Suppressor macrophage (primary cell): ENCODE data around the gene SEMA6A.
A peak's percentile ranks its signal among the peaks of the same experiment; 100 is the strongest.

ENCODE experiments used
- DNase-seq, 4 experiments: peaks; one replicate each; pipeline ENCODE4 v3.0.0-alpha.2; 2020 to 2022

SEMA6A gene

DNA sequence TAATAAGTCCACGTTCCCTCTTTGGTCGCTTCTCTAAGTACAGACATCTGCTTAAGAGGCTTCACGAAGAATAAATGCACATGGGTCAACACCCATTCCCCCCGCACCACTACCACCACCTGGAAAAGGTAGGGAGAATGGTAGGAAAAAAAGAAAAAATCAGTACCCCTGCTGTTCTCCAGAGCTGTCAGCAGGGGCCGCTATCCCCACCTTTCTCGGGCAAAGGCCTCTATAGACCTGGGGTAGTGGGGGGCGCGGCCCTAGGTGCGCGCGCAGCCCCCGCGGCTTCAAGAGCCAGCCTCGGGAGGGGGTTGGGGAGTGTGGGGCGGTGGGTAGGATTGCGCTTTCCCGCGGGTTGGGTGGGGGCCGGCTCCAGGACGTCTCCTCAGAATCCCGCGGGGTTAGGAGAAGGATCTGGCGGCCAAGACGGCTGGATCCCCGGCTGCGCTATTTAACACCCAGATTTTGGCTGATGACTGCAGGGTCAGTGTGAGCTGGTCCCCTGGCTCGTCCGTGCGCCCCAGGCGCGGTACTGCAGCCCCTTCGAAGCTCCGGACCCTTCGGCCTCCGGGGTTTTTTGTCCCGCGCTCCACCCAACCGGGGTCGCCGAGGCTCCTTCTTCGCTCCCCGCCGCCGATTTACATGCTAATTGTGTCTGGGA, 1.6 kb upstream of the SEMA6A start:
- peak; percentile 30 to 70 (median 46) for DNase-seq

DNA sequence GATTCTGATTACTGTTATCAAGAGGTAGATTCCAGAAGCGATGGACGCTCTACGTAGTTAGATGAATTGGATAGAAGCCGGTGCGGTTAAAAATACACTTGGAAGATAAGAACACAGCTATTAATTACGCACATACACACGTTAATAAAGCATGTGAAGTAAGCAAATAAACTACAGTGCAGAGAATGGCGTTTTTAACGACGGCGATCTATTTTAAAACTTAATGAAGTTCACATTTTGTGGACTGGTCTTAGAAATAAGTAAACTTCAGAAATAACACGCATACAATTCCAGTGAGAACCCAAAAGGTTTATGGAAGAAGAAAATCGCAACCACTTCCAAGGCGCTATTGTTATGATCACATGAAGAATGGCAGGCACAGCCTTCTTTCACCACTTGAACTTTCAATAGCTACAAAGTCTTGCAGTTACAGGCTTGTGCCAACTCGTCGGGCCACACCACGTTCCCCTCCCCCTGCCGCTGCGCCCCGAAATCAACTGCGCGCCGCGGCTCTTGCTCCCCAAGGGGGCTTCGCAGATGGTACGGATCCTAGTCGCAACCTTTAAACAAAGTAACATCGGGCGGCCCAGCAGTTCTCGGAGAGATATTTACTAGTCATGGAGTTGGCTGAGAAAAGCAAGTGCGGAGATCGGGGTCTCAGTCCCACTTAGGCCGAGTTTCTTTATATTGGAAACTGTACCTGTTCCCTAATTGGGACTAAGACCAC, 866 bp upstream of the SEMA6A start:
- DNase-seq: peak in 1 of 4 experiments; percentile 12

DNA sequence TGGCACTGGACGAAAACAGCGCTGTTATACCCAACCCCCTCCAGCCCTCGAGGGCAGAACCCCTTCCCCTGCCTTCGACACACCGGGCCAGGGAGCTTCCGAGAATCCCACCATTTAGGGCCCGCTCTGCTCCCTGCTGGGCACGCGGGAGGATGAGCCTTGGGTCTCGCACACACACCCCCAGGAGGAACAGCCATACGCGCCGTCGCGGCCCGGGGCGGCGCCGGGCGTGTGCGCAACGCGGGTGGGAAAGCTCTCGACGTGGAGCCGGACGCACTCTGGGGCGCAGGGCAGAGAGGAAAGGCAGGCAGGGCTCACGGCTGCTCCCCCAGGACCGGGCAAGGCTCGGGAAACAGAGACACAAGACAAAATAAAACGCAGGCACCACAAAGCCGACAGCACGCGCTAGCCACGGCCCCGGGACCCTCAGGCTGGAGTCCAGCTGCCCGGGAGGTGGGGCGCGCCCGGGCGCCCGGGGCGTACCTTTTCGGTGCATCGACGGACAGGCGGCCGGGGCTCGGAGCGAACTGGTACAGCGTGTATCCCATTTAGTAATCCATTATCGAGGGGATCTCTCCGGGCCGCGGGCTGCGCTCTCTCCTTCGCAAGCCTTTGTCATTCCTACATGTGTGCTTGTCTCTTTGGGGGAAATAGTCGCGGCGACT, 789 bp downstream of the SEMA6A start:
- peak in 2 of 4 experiments; percentile 5 to 24 for DNase-seq

DNA sequence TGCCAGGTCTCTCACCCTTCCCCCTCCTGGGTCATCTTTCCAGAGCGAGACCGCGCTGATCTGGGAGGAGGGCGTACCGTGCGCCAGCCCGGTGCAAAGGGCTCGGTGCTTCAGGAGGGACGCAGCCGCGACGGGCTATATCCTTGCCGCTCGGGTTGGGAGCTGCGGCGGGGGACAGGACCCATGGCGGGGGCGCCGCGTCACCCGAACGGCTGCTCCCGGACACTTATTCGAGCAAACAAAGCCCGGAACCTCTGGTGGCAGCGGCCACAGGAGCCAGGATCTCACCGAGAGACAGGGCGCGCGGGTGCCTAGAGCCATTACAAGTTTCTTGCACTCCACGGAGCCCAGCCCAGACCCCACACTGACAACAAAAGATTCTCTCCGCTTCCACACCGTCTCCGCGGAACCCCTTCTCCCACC, 1.3 kb downstream of the SEMA6A start:
- DNase-seq: peak in 3 of 4 experiments; percentile 1 to 25 (median 4)

DNA sequence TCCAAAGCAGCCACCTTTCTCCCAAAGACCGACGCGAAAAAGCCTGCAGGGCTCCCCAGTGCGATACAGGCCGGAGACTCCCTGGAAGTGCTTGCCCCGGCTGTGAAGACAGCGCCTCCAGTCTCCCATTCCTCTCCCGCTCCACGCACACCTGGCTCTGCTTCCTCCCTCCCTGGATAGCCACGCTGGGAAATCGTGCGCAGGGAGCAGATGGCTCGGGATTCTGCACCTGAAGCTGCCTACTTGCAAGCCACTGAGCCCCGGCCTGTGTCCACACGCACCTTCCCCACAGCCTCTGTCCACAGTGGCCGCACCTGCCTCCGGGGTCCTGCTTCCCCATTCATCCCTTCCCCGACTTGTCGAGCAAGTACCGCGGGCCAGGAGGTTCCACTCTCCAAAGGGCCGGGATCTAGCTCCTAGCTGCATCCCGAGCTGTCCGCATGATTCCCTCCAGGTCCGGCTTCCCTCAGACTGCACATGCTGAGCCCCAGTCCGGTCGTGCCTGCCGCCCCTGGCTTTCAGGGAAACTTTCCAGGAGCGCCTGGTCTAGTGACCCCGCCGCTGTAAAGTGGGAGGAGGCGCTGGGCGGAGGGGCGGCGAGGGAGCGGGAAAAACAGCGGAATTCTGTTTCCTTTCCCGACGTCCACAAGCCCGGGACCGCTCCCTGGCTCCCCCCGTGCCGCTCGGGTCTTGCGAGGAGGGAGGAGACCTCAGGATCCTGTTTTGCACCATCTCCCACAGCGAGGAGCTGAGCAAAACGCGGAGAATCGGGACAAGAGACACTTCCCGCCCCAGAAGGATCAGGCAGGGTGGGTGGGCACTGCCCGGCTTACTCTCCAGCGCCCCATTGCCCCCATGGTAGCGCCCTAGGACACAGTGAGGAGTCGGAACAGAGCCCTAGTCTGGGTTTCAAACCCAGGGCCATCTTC, 2.0 kb downstream of the SEMA6A start:
- DNase-seq: peak in 2 of 4 experiments; percentile 3 to 7

DNA sequence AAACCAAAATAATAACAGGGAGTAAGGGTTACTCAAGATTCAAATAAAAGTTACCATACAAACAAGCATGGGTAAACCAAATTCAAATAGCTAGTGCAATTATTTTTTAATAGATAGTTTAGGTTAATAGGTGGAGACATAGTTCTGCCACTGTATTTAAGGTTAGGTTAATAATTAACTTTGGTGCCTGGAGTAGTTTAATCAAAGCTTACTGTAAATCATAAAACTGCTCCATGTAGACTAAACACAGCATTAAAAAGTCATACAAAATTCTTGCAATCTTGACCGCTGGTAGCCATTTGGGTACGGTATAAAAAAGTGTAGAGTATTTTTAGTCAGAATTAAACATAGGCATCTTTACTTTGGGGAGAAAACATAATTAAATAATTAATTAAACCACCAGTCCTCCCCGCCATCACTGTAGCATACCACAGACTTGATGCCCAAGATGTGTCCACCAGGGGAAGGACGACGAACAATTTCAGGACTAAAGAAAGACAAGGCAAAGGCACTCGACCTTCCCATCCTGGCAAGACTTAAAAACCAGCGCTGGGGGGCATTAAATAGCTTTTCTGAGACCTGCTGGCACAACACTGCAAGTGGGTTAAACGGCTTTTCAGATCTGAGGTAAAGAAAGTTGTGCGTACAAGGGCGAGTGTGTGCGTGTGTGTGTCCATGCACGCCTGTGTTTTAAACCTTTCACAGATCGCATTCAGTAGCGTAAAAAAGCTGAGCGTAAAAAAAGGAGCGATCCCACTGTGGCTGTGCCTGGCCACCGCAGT, 2.9 kb downstream of the SEMA6A start:
- DNase-seq: no peak

DNA sequence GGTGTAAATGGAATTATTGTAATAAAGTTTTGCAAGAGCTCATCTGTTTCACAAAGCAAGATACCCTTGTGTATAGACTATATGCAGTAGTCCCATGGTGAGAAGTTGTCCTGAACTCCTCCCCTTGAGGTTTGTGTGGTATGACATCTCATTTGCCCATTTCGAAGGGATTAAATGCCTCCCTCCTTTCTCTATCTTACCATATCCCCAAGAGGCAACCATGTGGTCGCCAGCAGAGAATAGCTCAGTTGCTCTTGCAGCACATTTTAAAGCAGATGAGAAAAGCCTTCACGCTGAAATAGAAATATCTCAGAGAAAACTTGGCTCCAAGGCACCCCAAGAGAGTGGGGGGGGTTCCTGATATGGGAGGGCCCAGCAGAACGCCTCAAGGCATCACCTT, 4.6 kb downstream of the SEMA6A start:
- no peak for DNase-seq

DNA sequence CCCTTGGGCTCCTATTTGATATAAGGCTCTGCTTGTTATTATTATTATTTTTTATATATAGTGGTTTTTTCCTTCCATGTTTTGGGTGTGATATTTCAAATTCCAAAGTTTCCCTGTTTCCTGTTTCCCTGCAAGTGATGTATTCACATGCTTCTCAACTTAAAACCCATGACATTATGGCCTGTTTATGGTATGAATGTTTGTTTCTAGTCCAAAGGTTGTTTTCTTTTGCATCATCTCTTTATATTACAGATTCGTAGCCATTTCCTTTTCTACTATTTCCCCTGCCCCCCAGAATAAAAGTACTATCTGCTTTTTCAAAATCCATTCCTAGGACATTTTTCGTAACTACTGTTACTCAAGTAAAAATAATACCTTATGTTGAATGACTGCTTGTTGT, 7.5 kb downstream of the SEMA6A start:
- DNase-seq: no peak

DNA sequence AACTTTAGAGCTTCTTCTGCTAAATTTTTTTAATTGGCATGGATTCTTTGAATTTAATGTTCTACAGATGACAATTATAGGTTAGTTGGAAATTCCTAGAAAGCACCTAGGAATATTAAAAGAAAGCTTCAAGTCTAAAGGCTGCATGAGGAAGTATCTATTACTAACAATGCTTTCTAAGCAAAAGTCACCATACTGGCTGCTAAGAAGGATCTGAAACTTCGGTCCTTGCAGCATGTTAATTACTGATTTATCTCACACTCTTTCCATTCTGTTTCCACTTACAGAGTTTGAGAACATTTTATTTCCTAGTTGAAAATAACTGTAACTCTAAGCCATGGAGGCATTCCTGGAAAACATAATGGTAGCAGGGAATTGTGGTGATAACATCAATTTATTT, 8.4 kb downstream of the SEMA6A start:
- DNase-seq: peak in 2 of 4 experiments; percentile 26 to 44

DNA sequence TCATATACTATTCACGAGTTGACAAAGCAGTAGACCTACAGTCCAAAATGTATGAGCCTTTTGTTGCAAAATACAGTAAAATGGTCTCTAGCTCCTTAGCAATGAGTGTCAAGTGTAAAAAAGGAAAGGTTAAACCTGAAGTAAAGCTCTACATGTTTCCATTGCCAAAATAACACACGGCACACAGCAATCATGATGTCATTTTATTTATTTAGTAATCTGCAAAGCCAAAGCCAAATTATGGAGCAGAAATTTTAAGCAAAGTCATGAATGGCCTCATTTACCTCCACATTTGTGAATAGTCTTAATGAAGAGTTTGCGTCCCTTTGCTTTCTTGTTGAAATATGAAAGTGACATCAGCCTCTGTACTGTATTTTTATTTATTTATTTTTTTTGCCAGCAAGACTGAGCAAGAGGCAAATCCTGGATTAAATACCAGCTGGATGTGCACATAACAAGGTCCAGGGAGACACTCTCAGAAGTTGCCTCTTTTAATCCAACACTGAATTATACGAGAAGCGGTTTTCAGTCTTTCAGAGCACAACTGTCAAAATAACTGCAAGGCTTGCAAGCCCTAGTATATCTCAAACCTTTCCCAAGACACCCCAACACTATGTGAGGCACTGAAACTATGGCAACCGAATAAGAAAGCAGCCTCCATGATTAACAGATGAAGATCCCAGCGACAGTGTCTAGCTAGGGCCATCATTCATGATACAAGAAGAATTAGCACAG, 9.7 kb downstream of the SEMA6A start:
- no peak for DNase-seq

DNA sequence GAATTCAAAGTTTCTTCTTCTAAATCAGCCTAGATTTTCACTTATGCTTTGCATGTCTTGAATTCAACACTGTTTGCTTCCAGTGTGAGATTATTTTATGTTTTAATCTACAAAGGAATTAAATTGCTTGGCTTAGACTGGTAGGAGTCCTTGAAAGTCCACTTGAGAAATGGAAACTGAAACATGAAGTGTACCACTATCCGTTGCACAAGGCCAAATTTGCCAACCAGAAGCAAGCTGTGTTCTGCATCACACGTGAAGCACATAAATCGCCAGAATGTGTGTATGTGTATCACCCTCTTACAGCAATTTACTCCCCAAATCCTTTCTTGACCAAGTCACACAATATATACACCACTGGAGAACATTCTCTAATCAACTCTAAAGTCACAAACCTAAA, 10.3 kb downstream of the SEMA6A start:
- DNase-seq: no peak

DNA sequence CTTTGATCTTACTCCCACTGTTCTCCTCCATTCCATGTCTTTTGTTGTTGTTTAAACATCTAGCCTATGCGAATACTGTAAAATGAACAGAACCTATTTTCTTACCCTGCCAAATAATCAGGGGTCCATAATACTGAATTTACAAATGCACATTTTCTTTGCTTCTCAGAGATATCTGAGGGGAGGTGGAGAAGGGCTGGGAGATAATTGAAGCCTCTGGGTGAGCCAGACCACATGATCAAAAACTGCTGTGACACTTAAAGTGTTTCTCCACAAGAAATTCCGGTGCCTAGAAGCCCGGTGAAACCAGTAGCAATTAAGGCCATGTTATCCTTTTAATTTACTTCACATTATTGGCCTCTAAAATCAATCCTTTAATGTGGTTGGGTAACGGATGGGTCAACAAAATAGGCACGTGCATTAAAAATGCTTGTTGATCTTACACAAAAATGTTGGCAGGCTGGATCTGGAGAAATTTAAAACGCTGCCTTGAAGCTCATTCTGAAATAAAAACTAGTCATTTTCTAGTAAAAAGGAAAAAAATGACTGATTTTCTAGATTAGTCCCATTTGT, 10.8 kb downstream of the SEMA6A start:
- DNase-seq: no peak

DNA sequence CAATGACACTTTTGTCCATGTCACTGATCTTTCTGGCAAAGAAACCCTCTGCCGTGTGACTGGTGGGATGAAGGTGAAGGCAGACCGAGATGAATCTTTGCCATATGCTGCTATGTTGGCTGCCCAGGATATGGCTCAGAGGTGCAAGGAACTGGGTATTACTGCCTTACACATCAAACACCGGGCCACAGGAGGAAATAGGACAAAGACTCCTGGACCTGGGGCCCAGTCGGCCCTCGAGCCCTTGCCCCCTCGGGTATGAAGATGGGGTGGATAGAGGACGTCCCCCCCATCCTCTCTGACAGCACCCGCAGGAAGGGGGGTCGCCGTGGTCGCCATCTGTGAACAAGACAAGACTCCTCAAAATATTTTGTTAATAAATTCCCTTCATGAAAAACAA, 12.0 kb downstream of the SEMA6A start:
- no peak for DNase-seq

DNA sequence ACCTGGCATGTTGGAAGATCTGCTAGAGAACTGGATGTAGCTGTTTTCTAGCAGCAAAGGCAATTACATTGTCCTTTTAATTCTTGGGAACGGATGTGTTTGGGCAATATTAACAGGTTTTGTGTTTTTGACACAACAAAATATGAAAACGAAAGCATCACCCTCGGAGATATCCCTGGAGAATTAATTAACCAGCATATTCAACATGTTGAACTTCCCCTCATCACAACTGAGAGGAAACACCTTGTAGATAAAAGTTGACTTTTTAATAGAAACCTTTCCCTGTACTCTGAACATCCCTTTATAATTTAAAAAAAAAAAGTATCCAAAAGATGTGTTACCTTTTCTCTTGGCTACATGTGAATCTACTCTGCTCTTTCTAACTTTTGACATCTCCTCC, 13.0 kb downstream of the SEMA6A start:
- no peak for DNase-seq

DNA sequence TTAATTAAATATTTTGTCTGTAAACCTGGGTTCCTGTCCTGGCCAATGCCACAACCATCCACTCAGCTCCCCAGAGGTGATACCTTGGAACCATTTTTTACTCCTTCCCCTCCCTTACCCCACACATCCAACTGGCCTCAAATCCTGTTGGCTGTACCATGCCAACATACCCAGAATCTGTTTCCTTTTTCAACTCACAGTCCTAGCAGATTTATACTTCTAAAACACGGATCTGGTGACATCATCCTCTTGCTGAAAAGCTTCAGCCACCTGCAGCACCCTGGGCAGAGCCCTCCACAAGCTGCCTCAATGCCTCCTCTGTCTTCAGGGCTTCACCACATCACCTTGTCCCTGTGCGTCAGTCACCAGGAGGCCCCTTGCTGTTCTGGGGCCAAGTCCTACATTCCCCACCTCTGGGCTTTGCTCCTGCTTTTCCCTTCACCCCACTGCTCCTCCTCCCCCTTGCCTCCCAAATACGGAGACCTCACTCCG, 14.9 kb downstream of the SEMA6A start:
- no peak for DNase-seq

DNA sequence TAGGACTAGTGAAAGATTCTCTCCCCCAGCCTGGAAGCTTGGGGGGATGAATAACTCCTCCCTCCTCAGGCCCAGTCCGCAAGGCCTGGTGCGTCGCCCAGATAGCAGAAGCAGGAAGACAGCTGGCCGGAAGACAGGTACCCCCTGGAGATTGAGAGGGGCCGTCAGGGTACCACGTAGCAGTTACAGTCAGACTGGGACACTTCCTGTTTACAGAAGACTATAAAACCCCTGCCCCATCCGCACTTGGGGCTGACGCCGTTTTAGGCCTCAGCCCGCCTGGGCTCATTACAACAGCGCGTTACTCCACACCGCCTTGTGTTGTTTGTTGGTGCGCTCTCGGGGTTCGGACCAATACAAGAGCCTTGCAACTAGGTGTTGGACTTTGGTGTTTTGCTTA, 15.4 kb downstream of the SEMA6A start:
- DNase-seq: no peak

DNA sequence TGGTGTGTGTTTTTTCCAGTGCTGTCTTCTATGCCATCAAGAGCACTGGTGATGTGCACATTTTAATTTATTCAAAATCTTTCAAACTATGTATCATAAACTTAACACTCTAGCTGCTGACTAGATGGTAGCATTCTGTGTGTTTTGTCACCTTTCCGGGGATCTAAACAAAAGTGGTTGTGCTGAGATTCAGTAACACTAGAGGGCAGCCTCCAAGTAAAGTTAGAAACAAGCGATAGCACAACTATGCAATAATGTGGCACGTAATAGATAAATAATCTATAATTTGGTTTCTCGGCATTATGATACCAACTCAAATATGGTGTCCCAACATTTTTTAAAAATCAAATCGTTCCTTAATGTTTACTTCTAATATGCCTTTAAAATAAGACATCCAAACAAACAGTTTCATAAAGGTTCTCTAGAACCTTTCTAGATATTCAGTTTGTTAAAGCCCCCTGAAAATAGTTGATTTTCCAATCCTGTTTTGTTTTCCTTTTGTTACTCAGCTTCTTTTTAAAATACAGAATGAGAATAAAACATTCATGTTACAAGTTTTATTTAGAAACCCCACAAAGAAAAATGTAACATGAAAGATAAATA, 16.9 kb downstream of the SEMA6A start:
- peak in 1 of 4 experiments; percentile 7 for DNase-seq

DNA sequence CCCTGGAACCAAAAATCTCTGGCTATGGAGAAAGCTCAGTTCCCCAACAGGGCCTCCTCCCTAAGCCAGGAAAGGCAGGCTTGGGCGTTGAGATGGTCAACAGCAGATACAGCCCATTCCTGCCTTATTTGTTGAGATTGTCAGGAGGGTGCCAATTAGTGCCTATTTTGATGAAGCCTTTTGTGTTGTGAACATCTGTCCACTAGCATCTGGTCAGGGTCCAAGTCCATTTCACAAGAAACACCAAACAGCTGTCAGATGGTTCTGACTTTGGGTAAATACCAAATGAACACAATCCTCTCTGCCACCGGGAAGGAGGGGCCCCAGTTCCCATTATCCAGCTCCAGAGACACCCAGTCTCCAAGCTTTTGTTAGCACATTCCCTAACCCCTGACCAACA, 19.9 kb downstream of the SEMA6A start:
- DNase-seq: no peak

DNA sequence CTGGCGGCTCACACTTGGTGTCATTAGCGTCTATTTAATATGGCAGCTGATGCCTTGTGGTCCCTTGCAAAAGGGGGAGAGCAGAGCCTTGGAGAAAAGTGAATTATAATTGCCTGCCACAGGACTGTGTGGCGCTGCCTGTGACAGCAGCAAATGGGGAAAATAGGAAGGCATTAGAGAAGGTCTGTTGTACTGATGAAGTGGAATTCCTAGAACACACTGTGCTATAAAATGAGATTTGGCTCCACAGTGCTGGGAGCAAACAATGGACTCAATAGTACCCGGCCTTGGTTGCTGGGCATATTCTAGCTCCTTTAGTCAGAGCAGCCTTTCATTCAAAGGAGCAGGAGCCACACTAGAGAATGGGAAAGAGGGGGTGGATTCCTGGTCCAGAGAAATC, 21.3 kb downstream of the SEMA6A start:
- DNase-seq: no peak

DNA sequence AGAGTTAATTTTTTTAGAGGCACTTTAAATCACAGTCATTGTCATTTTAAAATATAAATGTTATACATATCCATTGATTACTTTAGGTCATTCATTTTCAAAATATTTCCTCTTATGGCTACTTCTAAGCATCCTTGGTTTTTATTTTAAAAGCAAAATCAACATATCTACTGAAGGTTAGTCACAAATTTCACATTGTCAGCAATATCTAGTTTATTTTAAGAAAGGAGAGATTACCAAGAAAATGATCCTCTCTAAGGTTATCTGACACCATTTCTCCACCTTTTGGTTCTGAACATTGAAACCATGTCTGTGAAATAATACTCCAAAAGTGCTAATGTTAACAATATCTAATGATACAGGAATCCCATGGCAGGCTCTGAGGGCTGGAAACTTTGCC, 24.5 kb downstream of the SEMA6A start:
- no peak for DNase-seq
